ENCODE data around the gene EEF1G.

DNA sequence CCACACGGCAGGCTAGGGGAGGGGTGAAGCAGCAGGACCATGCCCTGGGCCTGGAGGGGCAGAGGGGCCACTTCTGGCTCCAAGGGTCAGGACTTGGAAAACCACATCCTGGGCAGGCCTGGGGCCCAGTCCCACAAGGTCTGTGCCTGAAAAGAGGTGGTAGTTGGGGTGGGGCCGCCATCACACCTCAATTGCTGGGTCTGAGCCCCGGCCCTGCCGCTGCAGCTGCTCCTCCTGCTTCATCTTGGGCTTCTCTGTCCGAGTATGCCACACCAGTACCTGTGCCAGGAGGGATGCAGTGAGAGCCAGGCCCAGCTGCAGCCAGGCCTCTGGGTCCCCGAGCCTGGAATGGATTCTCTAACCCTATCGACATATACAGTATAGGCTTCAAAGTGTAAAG, 41.8 kb upstream of the EEF1G start:
- TF ChIP-seq, protein P1, sequence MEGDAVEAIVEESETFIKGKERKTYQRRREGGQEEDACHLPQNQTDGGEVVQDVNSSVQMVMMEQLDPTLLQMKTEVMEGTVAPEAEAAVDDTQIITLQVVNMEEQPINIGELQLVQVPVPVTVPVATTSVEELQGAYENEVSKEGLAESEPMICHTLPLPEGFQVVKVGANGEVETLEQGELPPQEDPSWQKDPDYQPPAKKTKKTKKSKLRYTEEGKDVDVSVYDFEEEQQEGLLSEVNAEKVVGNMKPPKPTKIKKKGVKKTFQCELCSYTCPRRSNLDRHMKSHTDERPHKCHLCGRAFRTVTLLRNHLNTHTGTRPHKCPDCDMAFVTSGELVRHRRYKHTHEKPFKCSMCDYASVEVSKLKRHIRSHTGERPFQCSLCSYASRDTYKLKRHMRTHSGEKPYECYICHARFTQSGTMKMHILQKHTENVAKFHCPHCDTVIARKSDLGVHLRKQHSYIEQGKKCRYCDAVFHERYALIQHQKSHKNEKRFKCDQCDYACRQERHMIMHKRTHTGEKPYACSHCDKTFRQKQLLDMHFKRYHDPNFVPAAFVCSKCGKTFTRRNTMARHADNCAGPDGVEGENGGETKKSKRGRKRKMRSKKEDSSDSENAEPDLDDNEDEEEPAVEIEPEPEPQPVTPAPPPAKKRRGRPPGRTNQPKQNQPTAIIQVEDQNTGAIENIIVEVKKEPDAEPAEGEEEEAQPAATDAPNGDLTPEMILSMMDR (IDR thresholded peaks at IDR 0.05): no peak
- no peak for TF ChIP-seq POLR2A (IDR thresholded peaks at IDR 0.05)

Measured in Peyer's patch (tissue), 4 donors.